GM18526 (cell line): Measurements from ENCODE around the gene MRPS27.

ENCODE experiments used
- POLR2A ChIP-seq: IDR thresholded peaks from 3 replicates; pipeline ENCODE4 v1.6.1; 2011; ENCODE audit not compliant: insufficient read length; ENCODE audit errors: extremely low read depth

The MRPS27 gene

DNA sequence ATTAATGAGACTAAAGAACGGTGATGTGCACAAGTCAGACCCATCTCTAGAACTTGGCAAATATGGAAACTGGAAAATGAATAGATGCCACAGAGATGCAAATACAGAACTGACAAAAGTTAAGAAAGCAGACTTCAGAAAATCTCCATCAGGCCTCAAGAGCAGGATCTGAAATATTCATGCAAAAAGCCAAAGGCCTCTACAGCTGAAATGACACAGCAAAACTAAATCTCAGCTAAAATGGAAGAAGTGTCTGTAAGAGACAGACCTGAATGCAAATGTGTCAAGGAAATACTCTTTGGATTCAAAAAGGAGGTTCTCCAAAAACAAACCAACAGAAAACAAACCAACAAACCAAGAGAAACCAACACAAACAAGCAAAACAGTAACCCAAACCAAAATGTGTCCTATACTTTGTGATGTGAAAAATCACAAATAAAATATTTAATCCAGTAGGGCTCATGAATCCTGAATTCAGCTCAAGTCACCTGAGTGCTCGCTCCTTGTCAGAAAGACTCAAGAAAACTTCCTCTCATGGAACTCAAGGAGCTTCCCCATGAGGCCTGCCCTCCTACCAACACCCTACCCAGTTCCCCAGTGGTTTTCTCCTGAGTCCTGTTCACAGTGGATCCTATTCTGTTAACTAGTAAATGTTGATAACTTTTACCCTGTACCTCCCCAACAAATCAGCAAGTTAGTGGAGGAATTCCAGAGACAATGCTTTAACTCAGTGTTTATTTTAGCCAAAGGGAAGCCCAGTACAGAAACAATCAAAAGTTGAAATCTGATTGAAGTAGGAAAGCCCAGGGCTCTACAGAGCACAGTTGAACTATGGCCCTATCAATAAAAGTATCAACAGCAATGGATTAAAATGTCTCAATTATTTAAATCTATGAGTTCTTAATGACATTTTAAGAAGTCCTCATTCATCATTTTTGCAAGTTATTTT lies 14.6 kb downstream of the MRPS27 start:
- TF ChIP-seq POLR2A: no peak

DNA sequence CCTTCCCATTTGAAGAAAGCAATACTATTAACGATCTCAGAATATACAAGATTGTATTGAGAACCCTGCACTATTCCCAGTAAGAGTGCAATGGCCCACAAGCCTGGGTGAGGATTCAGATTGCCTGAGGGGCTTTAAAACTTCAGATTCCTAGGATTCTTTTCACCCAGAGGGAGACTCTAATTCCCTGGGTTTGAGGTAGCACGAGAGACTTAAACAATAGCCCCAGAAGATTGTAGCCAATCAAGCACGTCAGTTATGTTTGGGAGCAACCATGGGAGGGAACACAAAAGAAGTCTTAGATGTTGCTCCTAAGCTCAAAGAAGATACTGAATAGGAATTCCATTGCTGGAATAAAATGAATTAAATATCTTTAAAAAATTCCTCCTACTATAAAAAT lies 17.9 kb downstream of the MRPS27 start:
- no peak for TF ChIP-seq POLR2A

DNA sequence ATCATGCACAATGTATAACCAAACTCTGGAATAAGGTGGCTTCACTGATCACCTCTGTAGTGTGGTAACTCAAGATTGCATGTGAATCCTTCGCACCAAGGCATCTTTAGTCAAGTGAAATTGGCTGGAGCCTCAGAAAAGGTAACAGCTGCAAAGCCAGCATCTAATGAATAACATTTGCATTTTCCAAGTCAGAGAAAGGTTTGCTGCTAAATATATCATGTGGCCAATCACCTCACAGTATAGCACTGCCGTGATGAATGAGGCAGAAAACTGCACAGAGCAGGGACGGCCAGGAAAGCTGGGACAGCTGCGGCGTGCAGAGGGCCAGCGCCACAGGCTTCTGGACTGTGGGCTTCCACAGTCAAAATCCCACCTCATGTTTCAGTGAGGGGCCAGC lies 18.5 kb downstream of the MRPS27 start:
- peak; percentile 59 for TF ChIP-seq POLR2A

DNA sequence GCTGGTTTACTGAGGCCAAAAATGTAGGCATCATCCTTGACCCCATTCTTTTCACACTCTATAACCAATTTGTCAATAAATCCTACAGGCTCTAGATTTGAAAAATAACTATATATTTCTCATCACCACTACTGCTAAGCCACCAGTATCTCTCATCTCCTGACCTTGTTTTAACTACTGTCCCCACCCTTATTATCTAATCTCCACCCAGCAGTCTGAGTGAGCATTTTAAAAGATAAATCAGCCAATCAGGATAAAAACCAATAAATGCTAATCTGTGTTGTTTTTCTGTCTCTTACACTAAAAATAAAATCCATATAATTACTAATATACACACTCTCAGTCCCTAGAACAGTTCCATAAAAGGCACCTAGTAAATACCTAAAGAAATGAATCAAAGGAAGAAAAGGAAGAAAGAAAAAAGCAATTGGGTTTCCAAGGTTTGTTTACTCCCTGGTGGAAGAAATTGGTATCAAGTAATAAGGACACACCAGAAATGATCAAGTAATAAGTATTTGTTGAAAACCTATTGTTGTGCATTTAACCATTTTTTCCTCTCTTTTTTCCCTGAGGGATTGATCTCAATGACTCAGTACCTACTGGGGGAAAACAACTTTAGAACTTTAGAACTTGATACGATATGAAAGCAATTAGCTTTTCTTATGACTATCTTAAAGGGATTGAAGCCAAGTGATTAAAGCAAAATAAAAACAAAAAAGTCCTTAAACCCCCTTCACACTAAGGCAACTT lies 19.3 kb downstream of the MRPS27 start:
- no peak for TF ChIP-seq POLR2A

DNA sequence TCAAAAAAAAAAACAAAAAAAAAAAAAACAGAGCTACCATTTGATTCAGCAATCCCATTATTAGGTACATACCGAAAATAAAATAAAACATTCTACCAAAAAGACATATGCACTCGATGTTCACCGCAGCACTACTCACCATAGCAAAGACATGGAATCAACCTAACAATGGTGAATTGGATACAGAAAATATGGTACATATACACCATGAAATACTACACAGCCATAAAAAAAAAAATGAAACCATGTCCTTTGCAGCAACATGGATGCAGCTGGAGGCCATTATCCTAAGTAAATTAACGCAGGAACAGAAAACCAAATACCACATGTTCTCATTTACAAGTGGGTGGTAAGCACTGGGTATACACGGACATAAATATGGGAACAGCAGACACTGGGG lies 21.3 kb downstream of the MRPS27 start:
- no peak for TF ChIP-seq POLR2A

DNA sequence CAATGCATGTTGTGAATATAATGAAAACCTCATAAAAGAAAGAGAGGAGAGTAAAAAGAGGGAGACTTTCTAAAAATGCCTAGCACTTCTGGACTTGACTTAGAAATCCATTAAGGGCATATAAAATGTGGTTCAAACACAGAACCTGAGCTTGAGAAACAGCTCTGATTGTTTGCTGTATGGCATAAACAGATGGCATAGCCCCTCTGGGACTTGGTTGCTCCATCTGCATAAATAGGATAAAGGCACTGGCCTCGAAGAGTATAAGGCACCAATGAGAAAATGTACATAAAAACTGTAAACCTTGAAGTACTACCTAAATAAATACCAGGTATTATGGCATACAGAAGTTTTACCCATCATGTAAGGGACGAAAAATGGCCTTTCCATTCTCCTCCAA lies 23.8 kb downstream of the MRPS27 start:
- TF ChIP-seq POLR2A: no peak

DNA sequence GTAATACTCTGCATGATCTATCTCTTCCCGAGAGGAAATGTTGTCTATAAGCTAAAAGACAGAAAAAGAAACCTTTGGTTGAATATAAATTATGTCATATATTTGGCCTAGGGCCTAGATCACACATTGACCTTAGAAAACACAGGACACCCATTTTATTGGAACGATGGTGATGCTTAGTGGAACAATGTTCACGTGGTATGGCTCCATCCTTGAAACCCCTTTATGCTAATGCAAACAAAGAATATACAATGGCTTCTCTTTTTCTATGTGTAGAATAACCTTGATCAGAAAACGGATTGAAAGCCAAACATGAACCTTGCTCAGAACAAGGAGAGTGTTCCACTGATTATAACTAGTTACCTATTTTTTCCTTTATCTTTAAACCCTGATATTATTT lies 24.5 kb downstream of the MRPS27 start:
- TF ChIP-seq POLR2A: no peak

DNA sequence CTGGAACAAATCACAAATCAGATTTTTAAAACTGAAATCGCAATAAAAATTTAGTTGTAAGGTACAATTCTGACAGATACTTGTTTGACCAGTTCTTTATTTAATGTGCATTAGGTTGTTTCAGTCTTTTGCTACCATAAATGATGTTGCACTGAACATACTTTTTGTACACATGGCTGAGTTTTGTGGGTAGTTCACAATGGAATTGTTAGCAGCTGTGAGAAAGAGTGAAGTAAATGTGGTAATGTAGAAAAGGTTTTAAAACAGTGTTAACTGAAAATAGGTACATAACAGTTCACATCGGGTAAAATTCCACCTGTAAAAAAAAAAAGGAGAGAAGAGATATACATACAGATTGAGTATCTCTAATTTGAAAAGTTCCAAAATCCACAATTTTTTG lies 25.6 kb downstream of the MRPS27 start:
- TF ChIP-seq POLR2A: no peak

DNA sequence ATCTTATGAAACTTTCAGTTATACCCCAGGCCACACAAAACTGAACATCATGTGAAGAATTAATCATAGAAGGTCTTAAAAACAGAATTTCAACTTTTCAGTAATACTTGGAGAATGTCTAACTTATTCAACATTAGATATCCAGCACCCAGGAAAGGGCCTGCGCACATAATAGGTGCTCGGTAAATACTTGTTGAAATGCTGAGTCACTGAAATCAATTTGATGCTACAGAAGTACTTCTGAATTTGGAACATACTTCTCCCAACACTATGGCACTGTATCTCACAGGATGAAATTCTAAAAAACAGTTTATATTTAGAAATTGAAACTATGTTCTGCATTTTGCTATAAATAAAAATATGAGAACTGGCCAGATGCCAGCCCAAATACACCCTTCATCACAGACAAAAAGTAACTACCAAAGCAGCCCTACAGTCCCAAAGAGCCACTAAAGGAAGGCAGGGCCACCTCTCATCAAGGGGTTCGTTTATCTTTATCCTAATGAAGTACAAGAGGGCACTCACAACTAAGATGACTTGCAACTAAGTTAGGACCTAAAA lies 26.5 kb downstream of the MRPS27 start:
- no peak for TF ChIP-seq POLR2A

DNA sequence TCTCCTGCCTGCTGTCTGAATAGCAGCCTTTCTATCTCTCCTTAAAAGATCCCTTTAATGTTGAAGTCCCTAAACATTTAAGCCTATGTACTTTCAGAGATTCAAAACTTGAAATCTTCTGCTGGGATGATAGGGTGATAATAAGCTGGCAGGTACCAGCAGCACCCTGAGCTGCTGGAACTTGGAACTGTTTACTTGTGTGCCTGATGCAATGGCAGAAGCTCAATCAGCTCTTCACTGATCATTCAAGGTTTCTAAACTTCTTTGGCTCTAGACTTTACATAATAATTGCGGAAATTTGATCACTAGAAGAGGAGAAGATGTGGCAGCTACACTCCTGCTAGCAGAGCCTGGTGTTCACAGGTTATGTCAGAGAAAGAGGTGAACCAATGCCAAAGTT lies 27.6 kb downstream of the MRPS27 start:
- TF ChIP-seq POLR2A: no peak

DNA sequence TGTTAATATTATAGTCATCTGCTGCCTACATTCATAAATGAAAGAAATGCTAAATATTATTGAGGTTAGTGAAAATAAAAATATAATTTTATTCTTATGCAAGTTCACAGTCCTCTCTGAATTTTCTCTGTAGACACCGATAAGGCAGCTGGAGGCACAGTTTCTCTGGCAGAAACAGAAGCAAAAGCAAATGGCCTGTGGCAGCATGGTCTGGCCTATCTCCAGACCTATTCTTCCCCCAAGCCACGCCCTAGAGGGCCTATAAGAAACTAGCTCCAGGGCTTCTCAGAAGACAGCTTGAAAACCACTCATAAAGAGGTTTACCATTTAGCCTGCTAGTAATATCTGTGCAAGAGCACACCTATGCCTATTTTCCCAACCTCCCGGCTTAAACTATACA lies 28.4 kb downstream of the MRPS27 start:
- no peak for TF ChIP-seq POLR2A

DNA sequence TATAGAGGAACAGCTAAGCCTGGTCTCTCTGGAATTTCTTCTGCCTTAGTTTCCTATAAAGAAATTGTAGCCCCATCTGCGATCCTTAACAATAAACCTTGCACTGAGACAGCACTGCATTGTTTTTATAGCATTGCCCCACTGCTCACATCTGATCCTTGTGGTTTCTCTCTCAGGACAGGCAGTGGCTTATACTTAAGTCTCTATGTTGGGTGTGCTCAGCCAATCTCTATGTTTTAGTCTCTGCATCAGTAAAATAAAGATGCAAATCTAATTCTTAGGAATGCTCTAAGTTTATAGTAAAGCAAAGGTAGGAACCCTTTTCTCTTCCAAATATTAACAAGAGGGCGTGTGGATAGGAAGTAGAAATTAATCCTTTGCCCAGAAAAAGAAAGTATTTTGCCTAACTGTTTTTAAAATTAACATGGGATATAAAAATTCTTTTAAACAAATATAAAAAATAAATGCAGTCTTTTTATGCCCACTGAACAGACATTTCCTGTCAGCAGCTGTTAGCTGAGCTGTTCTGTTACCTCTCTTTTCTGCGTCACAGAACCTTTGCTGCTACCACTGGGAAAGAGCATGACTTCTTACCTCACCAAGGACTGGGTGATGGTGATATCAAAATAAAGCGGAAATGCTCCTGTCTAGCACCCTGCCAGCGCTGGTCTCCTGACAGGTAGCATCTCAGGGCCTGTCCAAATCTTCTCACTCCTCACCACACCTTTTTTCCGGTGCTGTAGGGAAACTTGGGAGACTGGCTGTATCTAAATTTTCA lies 29.5 kb downstream of the MRPS27 start:
- no peak for TF ChIP-seq POLR2A

DNA sequence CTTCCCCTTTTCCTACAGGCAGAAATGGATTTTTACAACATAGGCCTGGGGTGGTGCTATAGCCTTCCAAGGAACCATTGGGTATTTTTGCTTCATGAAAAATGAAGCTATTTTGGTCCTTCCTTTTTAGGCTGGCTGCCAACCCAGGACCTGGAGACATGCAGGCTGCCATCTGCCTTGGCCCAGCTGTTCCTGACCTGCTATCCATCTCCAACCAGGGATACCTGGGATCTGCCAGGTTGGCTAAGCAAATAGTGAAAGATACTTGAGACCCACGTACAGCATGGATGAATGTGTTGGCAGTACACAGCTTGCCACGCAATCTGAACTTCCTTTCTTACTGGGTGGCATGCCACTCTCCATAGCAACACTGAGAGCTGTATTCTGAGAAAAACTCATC lies 31.1 kb downstream of the MRPS27 start:
- no peak for TF ChIP-seq POLR2A

DNA sequence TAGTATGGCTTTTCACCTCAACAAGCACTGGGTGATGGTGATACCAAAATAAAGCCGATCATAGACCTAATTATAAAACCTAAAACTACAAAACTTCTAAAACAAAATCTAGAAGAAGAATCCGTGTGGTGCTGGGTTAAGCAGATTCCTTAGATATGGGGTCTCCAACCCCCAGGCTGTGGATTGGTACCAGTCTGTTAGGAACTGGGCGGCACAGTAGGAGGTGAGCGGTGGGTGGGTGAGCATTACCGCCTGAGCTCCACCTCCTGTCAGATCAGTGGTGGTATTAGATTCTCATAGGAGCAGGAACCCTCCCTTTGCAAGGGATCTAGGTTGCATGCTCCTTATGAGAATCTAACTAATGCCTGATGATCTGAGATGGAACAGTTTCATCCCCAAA lies 33.2 kb downstream of the MRPS27 start:
- TF ChIP-seq POLR2A: no peak

DNA sequence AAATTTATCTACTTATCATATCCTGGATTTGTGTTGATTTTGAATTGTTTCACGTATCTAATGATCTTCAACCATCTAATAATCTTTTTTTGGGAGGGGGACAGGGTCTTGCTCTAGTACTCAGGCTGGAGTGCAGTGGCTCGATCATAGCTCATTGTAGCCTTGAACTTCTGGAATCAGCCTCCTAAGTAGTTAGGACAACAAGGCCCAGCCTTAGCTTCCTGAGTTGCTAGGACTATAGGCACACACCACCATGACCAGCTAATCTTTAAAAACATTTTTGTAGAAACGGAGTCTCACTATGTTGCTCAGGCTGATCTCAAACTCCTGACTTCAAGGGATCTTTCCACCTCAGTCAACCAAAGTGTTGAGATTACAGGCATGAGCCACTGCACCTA lies 34.6 kb downstream of the MRPS27 start:
- no peak for TF ChIP-seq POLR2A

DNA sequence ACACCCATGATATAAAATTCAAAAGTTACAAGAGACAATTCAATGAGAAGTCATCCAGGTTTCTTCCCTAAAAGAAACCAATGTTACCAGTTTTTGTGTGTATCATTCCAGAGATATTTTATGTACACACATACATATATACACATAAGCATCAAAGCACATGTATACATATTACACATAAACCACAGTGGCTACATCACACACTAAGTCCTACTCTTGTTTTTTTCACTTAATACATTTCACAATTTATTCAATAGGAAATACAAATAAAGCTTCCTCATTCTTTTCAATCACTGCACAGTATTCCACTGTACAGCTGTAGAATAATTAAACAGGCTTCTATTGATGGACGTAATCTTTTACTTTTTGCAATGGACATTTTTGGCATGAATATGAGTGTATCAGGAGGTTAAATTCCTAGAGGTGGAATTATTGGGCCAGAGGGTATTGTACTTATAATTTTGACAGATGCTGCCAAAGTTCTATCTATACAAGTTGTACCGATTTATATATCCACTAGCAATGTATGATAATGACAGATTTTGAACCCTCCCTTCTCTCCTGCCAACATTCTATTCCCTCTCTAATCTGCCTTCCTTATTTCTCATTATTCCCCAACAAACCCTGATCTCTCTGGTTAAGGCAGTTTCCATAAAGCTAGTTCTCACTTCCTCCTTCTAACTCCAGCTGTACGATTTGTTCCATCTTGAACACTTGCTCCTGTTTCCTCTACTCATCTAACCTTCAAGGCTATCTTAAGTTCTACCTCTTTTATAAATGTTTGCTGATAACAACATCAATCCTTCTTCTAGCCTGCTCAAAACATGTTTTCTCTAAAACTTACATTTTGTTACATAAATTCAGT lies 35.2 kb downstream of the MRPS27 start:
- no peak for TF ChIP-seq POLR2A
